Activated T-cell treated with anti-CD3 and anti-CD28 coated beads for 48 hours (primary cell): ENCODE results near the gene BACE2.
"Not testable (repeated sequence)": the region's sequence is repeated elsewhere in the genome, so short reads cannot be mapped to it uniquely, and the experiment has no call there.

ENCODE experiments used
- DNase-seq: peaks from one replicate; pipeline ENCODE4 v3.0.0-alpha.2; 2020; ENCODE audit warnings: low read depth

Gene BACE2

DNA sequence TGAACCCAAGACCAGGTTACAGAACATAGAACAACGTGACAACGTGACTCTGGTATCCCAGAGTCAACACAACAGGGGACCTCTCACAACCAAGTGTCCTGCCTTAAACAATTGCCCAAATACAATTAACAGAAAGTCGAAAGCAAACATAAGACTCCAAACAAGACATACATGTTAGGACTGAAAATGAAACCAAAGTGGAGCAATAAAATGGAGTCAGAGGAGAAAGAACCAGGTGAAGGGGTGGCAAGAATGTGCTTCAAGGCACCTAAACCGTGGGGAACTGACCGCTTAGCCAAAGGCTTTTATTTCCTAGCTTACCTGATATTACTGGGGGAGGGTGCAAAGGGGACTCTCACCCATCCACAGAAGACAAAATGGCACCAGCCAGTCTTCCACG lies 17.8 kb downstream of the BACE2 start:
- DNase-seq: no peak

DNA sequence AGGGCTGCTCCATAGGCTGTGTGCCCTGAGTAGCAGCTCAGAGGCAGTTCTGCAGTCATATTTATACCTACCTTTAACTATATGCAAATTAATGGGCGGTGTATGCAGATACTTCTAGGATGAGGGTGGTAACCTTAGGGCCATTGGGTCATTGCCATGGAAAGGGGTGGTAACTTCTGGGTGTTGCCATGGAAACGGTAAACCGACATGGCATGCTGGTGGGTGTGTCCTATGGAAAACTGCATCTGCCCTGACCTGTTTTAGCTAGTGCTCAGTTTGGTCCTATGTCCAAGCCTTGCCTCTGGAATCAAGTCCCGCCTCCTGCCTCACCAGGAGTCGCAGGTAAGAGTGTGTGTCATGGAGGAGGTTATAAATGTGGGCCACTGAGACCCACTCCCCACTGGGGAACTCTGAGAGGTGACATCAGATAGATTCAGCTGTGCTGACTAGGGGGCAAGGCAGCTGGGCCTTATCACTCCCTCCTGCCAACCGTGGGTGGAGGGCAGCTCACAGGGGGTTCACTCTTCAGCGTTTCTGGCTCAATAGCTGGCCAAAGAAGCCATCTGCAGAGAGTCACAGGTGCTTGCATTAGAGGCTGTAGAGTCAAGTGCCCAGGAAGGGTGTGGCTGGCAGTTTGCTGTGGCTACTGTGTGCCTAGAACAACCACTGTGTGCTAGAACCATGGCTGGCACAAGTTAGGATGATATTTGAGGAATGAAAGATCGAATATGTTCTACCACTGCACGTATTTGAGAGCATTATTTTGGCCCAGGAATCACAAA lies 19.0 kb downstream of the BACE2 start:
- DNase-seq: no peak

DNA sequence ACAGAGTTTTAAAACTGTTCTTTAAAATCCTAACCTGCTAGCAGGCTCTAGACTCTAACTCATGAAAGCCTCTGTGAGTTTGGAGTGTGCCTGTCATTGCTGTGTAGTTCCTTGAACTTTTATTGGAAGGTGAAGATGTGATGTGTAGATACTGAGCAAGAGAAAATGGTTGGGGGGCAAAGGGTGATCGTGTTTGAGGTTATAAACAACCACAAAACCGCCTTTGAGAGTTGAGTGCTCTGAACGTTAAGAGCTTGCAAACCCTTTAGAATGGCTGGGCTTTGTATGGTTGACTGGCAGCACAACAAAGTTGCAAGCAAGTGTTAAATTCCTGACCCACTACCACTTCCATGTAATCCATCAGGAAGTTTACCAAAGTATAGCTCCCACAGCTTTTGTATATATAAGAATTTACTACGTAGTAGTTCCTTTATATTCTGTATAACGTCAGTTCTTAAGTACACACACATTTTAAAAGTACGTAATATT lies 19.6 kb downstream of the BACE2 start:
- no peak for DNase-seq

DNA sequence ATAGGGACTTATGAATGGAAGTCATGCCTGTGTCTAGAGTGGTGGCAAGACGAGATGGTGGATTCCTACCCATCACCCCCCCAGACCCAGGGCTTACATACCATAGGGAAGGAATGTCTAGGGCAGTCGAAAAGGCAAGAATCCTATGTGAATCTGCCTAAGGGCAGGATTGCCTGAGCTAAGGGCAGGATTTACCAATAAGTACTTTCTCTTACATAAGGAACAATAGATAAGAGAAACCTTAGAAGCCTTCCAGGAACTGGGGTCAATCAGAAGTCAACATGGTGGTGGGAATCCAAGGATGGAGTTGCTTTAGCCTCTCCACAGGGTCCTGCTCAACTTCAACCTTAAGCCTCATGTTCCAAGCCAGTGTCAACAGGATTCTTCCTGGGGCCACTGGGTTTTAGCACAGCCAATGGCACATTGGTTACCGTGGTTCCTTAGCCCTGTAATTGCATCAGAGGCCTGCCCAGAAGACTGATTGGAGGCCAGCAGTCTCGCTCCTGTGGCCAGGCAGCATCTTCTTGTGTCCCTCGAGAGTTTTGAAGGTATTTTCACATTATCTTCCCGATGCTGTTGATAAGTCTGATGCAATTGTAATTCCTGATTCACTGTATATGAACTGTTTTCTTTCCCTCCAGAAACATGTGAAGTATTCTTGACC lies 20.7 kb downstream of the BACE2 start:
- no peak for DNase-seq

DNA sequence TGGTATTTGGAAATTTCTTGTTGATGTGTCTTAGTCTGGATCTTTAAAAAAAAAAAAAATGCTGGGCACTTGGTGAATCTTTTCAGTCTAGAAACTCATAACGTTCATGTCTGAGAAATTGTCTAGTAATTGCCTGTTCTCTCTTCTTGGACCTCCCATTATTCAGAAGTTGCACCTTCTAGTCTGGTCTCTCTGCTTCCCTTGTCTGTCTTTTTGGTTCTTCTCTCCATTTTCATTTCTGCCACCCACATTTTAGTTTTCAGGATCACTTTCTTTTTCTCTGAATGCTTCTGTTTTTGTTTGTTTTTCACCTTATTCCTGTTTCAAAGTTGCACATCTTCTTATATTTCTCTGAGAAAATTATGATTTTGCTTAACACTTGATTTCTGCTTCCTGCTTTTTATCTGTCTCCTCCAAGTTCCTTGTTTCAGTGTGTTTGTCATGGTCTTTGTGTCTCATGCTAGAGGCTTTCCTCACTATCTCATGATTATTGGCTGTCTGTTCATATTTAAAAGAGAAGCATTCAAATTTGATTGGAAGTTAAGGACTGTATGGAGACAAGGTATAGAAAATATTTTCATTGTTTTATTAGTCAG lies 21.3 kb downstream of the BACE2 start:
- DNase-seq: no peak

DNA sequence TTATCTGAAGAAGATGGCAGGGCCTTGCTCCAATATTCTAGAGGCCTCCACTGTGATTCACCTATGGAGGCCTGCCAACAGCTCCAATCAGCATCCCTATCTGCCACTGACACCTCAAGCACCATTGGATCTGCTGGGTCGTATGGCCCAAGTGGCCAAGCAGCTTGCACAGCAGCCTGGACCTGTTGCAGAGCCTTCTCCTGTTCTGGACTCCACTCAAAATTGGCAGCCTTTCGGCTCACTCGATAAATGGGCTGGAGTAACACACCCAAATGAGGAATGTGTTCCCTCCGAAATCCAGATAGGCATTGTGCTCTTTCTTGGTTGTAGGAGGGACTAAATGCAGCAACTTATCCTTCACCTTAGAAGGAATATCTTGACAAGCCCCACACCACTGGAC lies 24.6 kb downstream of the BACE2 start:
- DNase-seq: not testable (repeated sequence)

GRCh38 chr21:41195311-41195710 lies 27.4 kb downstream of the BACE2 start:
- no peak for DNase-seq

DNA sequence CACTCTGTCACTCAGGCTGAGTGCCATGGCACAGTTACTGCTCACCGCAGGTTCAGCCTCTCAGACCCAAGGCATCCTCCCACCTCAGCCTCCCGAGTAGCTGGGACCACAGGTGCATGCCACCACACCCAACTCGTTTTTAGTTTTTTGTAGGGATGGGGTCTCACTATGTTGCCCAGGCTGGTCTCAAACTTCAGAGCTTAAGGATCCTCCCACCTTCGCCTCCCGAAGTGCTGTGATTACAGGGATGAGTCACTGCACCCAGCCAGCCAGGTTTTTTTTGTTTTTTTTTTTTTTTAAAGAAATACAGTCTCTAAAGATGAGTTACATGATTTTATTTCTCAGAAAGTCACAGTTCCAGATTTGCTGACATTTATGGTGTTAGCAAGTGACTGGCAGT lies 29.0 kb downstream of the BACE2 start:
- no peak for DNase-seq

DNA sequence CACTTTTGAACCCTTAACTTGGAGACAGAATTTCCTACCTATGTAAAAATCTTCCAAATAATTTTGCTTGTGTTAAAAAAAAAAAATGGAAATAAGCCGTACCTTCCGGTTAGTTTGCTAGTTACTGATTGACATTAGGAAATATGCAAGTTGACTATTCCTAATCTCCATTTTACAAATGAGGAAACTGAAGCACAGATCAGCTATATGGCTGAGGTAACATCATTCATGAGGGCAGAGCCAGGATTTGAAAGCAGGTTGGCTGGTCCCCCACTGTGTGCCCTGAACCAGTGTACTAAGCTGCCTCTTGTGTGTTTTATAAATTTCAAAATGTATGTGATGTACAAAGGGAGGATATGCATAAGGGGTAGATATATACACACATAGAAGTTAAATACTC lies 29.6 kb downstream of the BACE2 start:
- DNase-seq: no peak

GRCh38 chr21:41198647-41199046 lies 30.7 kb downstream of the BACE2 start:
- not testable (repeated sequence) for DNase-seq

GRCh38 chr21:41199123-41199522 lies 31.2 kb downstream of the BACE2 start:
- DNase-seq: no peak

DNA sequence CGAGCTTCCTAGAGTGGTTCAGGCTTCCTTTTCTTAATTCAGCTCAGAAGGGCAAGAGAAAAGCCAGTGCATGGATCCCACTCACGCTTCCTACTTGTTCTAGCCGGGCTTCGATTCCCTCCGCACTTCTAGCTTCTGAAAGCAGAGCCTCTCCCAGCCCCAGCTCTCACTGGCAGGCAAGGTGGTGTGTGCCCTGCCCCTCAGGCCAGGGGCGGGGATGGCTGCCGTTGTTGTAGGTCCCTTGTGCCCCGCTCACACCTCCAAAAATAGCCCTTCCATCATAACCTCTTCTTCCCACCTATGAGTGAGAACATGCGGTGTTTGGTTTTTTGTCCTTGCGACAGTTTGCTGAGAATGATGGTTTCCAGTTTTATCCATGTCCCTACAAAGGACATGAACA lies 31.6 kb downstream of the BACE2 start:
- no peak for DNase-seq

- DNase-seq: no peak
These were observed 33.4 kb downstream of the BACE2 start for GRCh38 chr21:41201385-41201784.

DNA sequence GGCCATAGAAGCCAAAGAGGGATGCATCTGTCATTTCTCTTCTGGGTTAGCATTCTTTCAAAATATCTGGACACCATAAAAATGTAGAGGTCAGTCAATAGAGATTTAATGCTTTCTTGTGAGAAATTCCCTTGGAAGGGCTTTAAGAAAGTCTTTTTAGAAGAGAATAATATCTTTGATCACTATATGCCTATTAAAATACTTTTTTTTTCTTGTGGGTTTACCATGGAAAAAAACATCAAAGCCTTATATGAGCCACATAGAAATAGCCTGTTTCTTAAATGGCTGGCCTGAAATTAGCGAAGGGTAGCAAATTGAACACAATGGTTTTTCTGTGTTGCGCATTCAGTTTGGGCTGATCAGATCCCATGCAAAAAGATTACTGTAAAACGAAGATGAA lies 36.8 kb downstream of the BACE2 start:
- no peak for DNase-seq

GRCh38 chr21:41207401-41208375 lies 39.7 kb downstream of the BACE2 start:
- no peak for DNase-seq

DNA sequence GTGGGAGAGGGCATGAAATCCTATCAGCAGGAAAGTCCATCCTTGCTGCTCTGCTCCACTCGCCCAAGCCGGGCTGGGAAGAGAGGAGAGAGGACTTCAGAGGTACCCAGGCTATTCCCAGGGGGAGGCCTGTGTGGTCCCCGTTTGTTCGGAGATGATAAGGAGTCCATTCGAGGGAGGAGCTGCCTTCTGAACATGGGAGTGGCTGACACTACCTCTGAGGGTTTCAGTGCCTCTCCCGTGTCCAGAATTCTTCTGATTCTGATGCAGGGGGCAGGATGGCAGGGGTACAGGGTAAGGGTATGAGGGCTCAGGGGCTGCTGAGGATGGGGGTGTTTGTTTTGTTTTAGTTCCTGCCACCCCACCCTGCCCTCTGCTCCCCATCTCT lies 40.4 kb downstream of the BACE2 start:
- DNase-seq: no peak

DNA sequence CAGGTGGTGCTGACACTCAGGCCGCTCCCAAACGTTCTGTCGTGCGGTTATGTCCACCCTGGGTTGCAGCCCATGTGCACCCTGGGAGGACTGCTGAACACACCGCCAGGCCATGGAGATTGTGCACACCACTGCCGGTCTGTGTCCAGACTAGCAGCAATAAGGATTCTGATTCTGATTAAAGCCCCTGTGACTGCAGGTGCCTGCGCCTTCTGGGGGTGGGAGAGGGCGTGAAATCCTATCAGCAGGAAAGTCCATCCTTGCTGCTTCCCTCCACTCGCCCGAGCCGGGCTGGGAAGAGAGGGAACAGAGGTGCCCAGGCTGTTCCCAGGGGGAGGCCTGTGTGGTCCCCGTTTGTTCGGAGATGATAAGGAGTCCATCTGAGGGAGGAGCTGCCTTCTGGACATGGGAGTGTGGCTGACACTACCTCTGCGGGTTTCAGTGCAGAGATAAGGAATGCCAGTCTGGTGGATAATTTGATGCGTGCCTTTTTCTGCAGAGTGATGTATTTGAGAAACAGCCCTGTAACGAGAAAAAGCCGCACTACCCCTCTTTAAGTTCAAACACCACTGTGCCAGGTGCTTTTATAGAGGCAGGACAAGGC lies 41.2 kb downstream of the BACE2 start:
- no peak for DNase-seq

DNA sequence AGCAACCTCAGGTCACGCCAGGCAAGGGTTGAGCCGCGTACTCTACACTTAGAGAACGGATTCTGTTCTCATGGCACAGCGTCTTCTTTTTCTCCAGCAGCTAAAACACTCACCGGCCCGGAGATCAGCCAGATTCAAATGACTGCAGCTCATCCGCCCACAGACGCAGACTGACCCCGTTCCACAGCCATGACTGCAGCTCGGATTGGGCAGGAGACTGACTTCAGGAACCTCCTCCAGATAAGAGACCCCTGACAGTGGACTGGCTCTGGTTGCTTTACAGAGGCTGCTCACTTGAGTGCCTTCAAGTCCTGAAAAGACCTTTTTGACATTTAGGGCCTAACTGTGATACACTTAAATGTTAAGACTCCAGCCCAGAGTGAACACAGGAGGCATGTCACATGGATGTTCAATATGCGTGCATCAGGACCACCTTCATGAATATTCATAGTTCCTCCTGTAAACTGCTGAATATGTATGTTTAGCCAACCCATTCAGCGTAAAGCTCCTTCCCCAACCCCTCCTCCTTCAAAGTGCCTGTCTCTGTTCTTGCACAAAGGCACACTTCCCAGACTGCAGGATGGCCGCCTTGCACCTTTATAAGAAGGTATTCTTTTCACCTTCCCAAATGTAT lies 42.6 kb downstream of the BACE2 start:
- DNase-seq: no peak

- no peak for DNase-seq
These were observed 43.3 kb downstream of the BACE2 start for GRCh38 chr21:41211060-41211805.

DNA sequence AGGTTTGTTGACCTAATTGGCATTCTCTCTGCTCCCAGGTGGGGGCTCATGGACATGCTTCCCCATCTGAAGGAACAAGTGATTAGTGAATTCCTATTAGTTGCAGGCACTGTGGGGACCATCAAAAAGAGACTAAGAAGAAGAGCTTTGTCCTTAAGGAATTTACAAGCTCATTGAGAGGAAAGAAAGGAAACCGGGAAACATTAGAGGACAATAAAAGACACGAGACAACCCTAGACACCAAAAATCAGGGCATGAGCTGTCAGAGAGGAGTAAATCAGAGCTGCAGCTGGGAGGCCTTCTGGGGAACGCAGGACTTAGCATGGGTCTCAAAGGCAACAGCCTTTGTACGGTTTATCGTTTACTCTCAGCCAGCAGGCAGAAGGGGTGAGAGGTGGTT lies 45.1 kb downstream of the BACE2 start:
- no peak for DNase-seq
